MM.1S (cell line): ENCODE measurements around the gene GKN1.

Source experiments
- DNase-seq: peaks from one replicate; pipeline ENCODE4 v3.0.0-alpha.2; 2015
- H2AFZ ChIP-seq: fragments of 300-600 bp; sonication (generic); 2 replicates; pipeline ENCODE4 v1.6.0; 2016; ENCODE audit warnings: antibody characterized with exemption, low read length
- H3F3A ChIP-seq: fragments of 300-600 bp; sonication (generic); 2 replicates; pipeline ENCODE4 v1.6.1; 2016; ENCODE audit warnings: mild to moderate bottlenecking, antibody characterized with exemption, low read length, moderate library complexity, mixed read lengths; ENCODE audit not compliant: insufficient read depth
- H3K27ac ChIP-seq: fragments of 300-600 bp; sonication (generic); 2 replicates; pipeline ENCODE4 v1.5.1; 2016; ENCODE audit warnings: mild to moderate bottlenecking, low read length
- H3K27me3 ChIP-seq: fragments of 300-600 bp; sonication (generic); replicated peaks from 2 replicates; pipeline ENCODE4 v1.6.0; 2016; ENCODE audit warnings: low read length; ENCODE audit not compliant: insufficient read depth
- H3K36me3 ChIP-seq: fragments of 300-600 bp; sonication (generic); replicated peaks from 2 replicates; pipeline ENCODE4 v1.6.1; 2016; ENCODE audit warnings: mild to moderate bottlenecking, low read length, mixed read lengths; ENCODE audit not compliant: insufficient read depth
- H3K4me1 ChIP-seq: fragments of 300-600 bp; sonication (generic); 2 replicates; pipeline ENCODE4 v1.6.1; 2016; ENCODE audit warnings: low read length, mixed read lengths
- H3K4me2 ChIP-seq: fragments of 300-600 bp; sonication (generic); 2 replicates; pipeline ENCODE4 v1.6.0; 2016; ENCODE audit warnings: low read depth, low read length
- H3K4me3 ChIP-seq: fragments of 300-600 bp; sonication (generic); 2 replicates; pipeline ENCODE4 v1.5.1; 2016; ENCODE audit warnings: low read length, mixed read lengths
- H3K79me2 ChIP-seq: fragments of 300-600 bp; sonication (generic); 2 replicates; pipeline ENCODE4 v1.6.1; 2016; ENCODE audit warnings: mixed run types, low read length, mixed read lengths
- H3K9ac ChIP-seq: fragments of 300-600 bp; sonication (generic); 2 replicates; pipeline ENCODE4 v1.6.1; 2016; ENCODE audit warnings: low read length, mixed read lengths
- H3K9me2 ChIP-seq: fragments of 300-600 bp; sonication (generic); replicated peaks from 2 replicates; pipeline ENCODE4 v1.6.1; 2016; ENCODE audit warnings: mild to moderate bottlenecking, low read length, mixed read lengths; ENCODE audit not compliant: insufficient read depth
- H3K9me3 ChIP-seq: fragments of 300-600 bp; sonication (generic); replicated peaks from 2 replicates; pipeline ENCODE4 v1.6.1; 2016; ENCODE audit warnings: mild to moderate bottlenecking, low read length, mixed read lengths; ENCODE audit not compliant: insufficient read depth
- H4K20me1 ChIP-seq: fragments of 300-600 bp; sonication (generic); 2 replicates; pipeline ENCODE4 v1.6.1; 2016; ENCODE audit warnings: mild to moderate bottlenecking, low read length, moderate library complexity, mixed read lengths; ENCODE audit not compliant: insufficient read depth
- CTCF ChIP-seq: fragments of 300-600 bp; sonication (generic); IDR thresholded peaks from 2 replicates; pipeline ENCODE4 v1.5.1; 2016; ENCODE audit warnings: antibody characterized with exemption, low read length, mixed read lengths
- EZH2 ChIP-seq: fragments of 300-600 bp; sonication (generic); optimal IDR thresholded peaks from 2 replicates; pipeline ENCODE3; 2017; ENCODE audit warnings: low read depth, mild to moderate bottlenecking, antibody characterized with exemption, low read length, mixed read lengths
- EZH2phosphoT487 ChIP-seq: fragments of 300-600 bp; sonication (generic); IDR thresholded peaks from 2 replicates; pipeline ENCODE4 v1.6.1; 2018; ENCODE audit warnings: antibody characterized with exemption, low read length

Gene GKN1

GRCh38 chr2:68946117-68946516 lies 28.3 kb upstream of the GKN1 start:
- no peaks in the 10 kb centered on the region; the same call in 1 of the 2 replicates for H3K9me2 ChIP-seq
- H3K27me3 ChIP-seq: no peaks in the 10 kb centered on the region
- no peak overlapping the region for H2AFZ ChIP-seq
- H3K4me2 ChIP-seq: no peak overlapping the region
- no peaks in the 10 kb centered on the region for H3K9me3 ChIP-seq
- no peak overlapping the region for H3K27ac ChIP-seq
- H3K36me3 ChIP-seq: no peaks in the 10 kb centered on the region
- H3K4me1 ChIP-seq: no peaks in the 10 kb centered on the region; the same call in 1 of the 2 replicates
- no peaks in the 10 kb centered on the region for H4K20me1 ChIP-seq
- DNase-seq: no peak
- TF ChIP-seq CTCF (no peak), EZH2phosphoT487 (no peak), EZH2 (no peak)
- H3K79me2 ChIP-seq: no peaks in the 10 kb centered on the region
- H3K9ac ChIP-seq: no peak overlapping the region
- H3F3A ChIP-seq: no peaks in the 10 kb centered on the region
- H3K4me3 ChIP-seq: no peak overlapping the region

- Histone ChIP-seq H4K20me1 (no peaks in the 10 kb centered on the region), H3K36me3 (no peaks in the 10 kb centered on the region), H3K9me3 (no peaks in the 10 kb centered on the region), H3K79me2 (no peaks in the 10 kb centered on the region), H2AFZ (no peak overlapping the region), H3K9ac (no peak overlapping the region), H3K9me2 (no peaks in the 10 kb centered on the region; the same call in 1 of the 2 replicates), H3F3A (no peaks in the 10 kb centered on the region), H3K27me3 (no peaks in the 10 kb centered on the region), H3K4me3 (no peak overlapping the region), H3K4me2 (no peak overlapping the region), H3K27ac (no peak overlapping the region), H3K4me1 (no peaks in the 10 kb centered on the region; the same call in 1 of the 2 replicates)
- no peak for TF ChIP-seq EZH2
- no peak for TF ChIP-seq EZH2phosphoT487
- no peak for TF ChIP-seq CTCF
- no peak for DNase-seq
These were observed 25.7 kb upstream of the GKN1 start for GRCh38 chr2:68948710-68949109.

- Histone ChIP-seq H4K20me1 (no peaks in the 10 kb centered on the region), H3K4me3 (no peak overlapping the region), H2AFZ (no peak overlapping the region), H3K36me3 (no peaks in the 10 kb centered on the region), H3K4me2 (no peak overlapping the region), H3K4me1 (no peaks in the 10 kb centered on the region), H3F3A (no peaks in the 10 kb centered on the region), H3K27me3 (no peaks in the 10 kb centered on the region), H3K9me3 (no peaks in the 10 kb centered on the region), H3K9ac (no peak overlapping the region), H3K9me2 (no peaks in the 10 kb centered on the region; the same call in 1 of the 2 replicates), H3K27ac (no peak overlapping the region), H3K79me2 (no peaks in the 10 kb centered on the region)
- no peak for DNase-seq
- TF ChIP-seq CTCF (no peak), EZH2 (no peak), EZH2phosphoT487 (no peak)
These were observed 22.5 kb upstream of the GKN1 start for GRCh38 chr2:68951899-68952298.
